Lower lobe of right lung (tissue), 2 donors: ENCODE results near the gene MPZL2. TPM values are rescaled to one million over a fixed set of nuclear protein-coding genes. Genes with fewer than 3 reads are reported as not detected.

ENCODE experiments used
- ATAC-seq, 2 donors: fragments of 200-7000 bp; cut with Tn5 transposase; one replicate each; pipeline ENCODE4 v1.9.1; 2020 to 2022; ENCODE audit warnings: mild to moderate bottlenecking in 2 of 2, moderate library complexity in 2 of 2
- DNase-seq: peaks from one replicate; pipeline ENCODE4 v3.0.0-alpha.2; 2020
- H3K27ac ChIP-seq: fragments of 200-600 bp; one replicate; pipeline ENCODE4 v1.8.0; 2022
- H3K27me3 ChIP-seq: fragments of 200-600 bp; one replicate; pipeline ENCODE4 v1.8.0; 2022; ENCODE audit warnings: low read depth
- H3K36me3 ChIP-seq: fragments of 200-600 bp; one replicate; pipeline ENCODE4 v1.8.0; 2022; ENCODE audit warnings: mild to moderate bottlenecking
- H3K4me1 ChIP-seq: fragments of 200-600 bp; one replicate; pipeline ENCODE4 v1.8.0; 2022
- H3K4me3 ChIP-seq: fragments of 200-600 bp; one replicate; pipeline ENCODE4 v1.8.0; 2022; ENCODE audit warnings: mild to moderate bottlenecking
- H3K9me3 ChIP-seq: fragments of 200-600 bp; one replicate; pipeline ENCODE4 v1.8.0; 2022
- CTCF ChIP-seq: fragments of 200-600 bp; IDR thresholded peaks from one replicate; pipeline ENCODE4 v1.8.0; 2022; ENCODE audit warnings: antibody characterized with exemption, mild to moderate bottlenecking
- intact Hi-C: fragments of 100-400 bp; cut with DNase I; formaldehyde crosslinking; loops from one replicate; pipeline ENCODE4 v1.11.0; 2022
- total RNA-seq: library from RNA; stranded (reverse); fragmentation: NEBNext Ultra II Directional; extraction: Animal tissue kit (Norgen Biotek cat#: 25700); gene quantifications from one replicate; pipeline ENCODE4 v1.2.1, GENCODE V29; 2021
- donor health status: DM: no; HTN: yes; CAD: no; lungs with severe emphysema.

Gene MPZL2
- total RNA-seq, 1 donor from 2014 or later = 85.3 TPM

GRCh38 chr11:118215765-118216164, 48.3 kb downstream of the MPZL2 start:
- no peak for TF ChIP-seq CTCF
- intact Hi-C loops = no loop called here
- H3K27ac ChIP-seq = no peak overlapping the region
- no peak overlapping the region for H3K4me3 ChIP-seq
- DNase-seq = no peak
- H3K36me3 ChIP-seq = no peaks in the 10 kb centered on the region
- peaks cover 49% of the 10 kb centered on the region for H3K4me1 ChIP-seq
- H3K9me3 ChIP-seq = no peaks in the 10 kb centered on the region
- no peak for ATAC-seq
- no peaks in the 10 kb centered on the region for H3K27me3 ChIP-seq

GRCh38 chr11:118215262-118215661, 48.8 kb downstream of the MPZL2 start:
- Histone ChIP-seq H3K27me3 (no peaks in the 10 kb centered on the region), H3K4me1 (peaks cover 49% of the 10 kb centered on the region), H3K36me3 (no peaks in the 10 kb centered on the region), H3K27ac (peak overlapping the region; percentile 51), H3K4me3 (no peak overlapping the region), H3K9me3 (no peaks in the 10 kb centered on the region)
- TF ChIP-seq CTCF = no peak
- no peak for DNase-seq
- intact Hi-C loops = no loop called here
- no peak for ATAC-seq

GRCh38 chr11:118214210-118214914, 49.7 kb downstream of the MPZL2 start:
- no peaks in the 10 kb centered on the region for H3K36me3 ChIP-seq
- no peak for TF ChIP-seq CTCF
- peak overlapping the region; percentile 51 for H3K27ac ChIP-seq
- peaks cover 49% of the 10 kb centered on the region for H3K4me1 ChIP-seq
- DNase-seq (peak; percentile 67), ATAC-seq (peak; percentile 60 to 71)
- H3K27me3 ChIP-seq = no peaks in the 10 kb centered on the region
- H3K4me3 ChIP-seq = no peak overlapping the region
- H3K9me3 ChIP-seq = no peaks in the 10 kb centered on the region
- intact Hi-C loops = no loop called here

GRCh38 chr11:118213781-118214180, 50.3 kb downstream of the MPZL2 start:
- no peaks in the 10 kb centered on the region for H3K9me3 ChIP-seq
- TF ChIP-seq CTCF = no peak
- H3K4me1 ChIP-seq = peaks cover 49% of the 10 kb centered on the region
- H3K27ac ChIP-seq = peak overlapping the region; percentile 34
- no peaks in the 10 kb centered on the region for H3K27me3 ChIP-seq
- intact Hi-C loops = no loop called here
- no peak overlapping the region for H3K4me3 ChIP-seq
- no peaks in the 10 kb centered on the region for H3K36me3 ChIP-seq
- DNase-seq (no peak), ATAC-seq (no peak)

GRCh38 chr11:118213201-118213600, 50.9 kb downstream of the MPZL2 start:
- Histone ChIP-seq H3K4me3 (no peak overlapping the region), H3K36me3 (no peaks in the 10 kb centered on the region), H3K4me1 (peaks cover 49% of the 10 kb centered on the region), H3K27me3 (no peaks in the 10 kb centered on the region), H3K27ac (peak overlapping the region; percentile 34), H3K9me3 (no peaks in the 10 kb centered on the region)
- no peak for TF ChIP-seq CTCF
- ATAC-seq (no peak), DNase-seq (no peak)
- intact Hi-C loops = no loop called here
